ENCODE measurements around the gene RAB4B.
A peak's percentile ranks its signal among the peaks of the same experiment; 100 is the strongest.

Gene RAB4B

DNA sequence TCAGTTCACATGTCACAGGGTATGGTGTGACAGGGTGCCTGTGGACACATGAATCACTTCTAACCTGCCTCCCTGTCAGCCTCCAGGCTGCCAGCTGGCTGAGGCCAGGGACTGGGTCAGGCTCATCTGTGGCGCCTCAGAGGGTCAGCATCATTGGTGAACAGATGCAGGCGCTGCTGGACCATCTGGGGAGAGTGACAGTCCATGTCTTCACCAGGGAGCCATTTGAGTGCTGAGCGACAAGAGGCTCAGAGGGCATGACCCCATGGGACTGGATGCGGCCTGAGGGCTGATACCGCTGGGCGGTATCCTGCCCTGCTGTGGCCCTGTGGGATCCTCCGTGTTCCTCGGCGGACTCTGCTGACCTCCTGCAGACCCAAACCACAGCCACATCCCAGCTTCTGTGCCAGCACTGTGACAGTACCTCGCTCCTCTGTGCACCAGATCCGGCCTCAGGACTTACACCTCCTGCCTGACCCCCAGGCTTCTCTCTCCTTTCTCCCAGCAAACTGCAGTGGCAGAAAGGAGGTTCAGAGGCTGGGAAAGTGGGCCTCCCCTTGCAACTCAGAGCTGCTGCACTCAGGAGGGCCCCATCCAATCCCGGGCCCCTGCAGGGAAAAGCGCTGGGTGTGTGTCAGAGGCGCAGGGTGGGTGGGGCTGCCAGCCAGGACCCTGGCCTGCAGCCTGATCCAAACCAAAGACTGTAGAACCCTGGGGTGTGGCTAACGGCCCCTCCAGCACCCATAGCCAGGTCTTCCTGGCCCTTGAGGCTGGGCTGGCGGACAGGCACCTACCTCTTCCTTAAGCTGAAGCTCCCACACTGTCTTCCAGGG is 38.0 kb upstream of the RAB4B start:
- Histone ChIP-seq H3K4me2 (ENCODE audit: insufficient read depth, low read length, poor library complexity, severe bottlenecking) (no peak overlapping the region), H2BK120ac (ENCODE audit: low read depth, low read length) (no peak overlapping the region), H3K79me1 (ENCODE audit: low read depth, low read length) (peaks cover 3% of the 10 kb centered on the region), H3K4me3 (ENCODE audit: low read length in 2 of 2) (no peak overlapping the region), H3K27ac (replicated peaks; ENCODE audit: low read length) (no peak overlapping the region), H2AK5ac (ENCODE audit: low read depth, low read length) (no peak overlapping the region), H3K18ac (ENCODE audit: low read length) (no peak overlapping the region), H3K9ac (ENCODE audit: low read depth, low read length, poor library complexity) (peak overlapping the region; percentile 44), H2AFZ (ENCODE audit: low read length) (no peak overlapping the region), H2BK12ac (ENCODE audit: low read length) (no peak overlapping the region), H3K14ac (ENCODE audit: low read length) (no peak overlapping the region), H3K23ac (ENCODE audit: low read depth, low read length, poor library complexity) (no peak overlapping the region), H4K8ac (ENCODE audit: low read depth, low read length) (peak overlapping the region; percentile 65), H2BK5ac (ENCODE audit: low read length) (no peak overlapping the region), H3K4me1 (ENCODE audit: control insufficient read depth in 2 of 2, insufficient read depth in 1 of 2, low read depth in 1 of 2, low read length in 2 of 2) (no peaks in the 10 kb centered on the region), H4K91ac (ENCODE audit: low read depth, low read length, poor library complexity) (no peak overlapping the region), H3K9me3 (replicated peaks in 1 of 2; ENCODE audit: control insufficient read depth in 2 of 2, insufficient read depth in 1 of 2, low read depth in 1 of 2, low read length in 2 of 2) (peaks cover 0 to 1% of the 10 kb centered on the region in 2 donors), H3K4ac (ENCODE audit: low read length) (no peak overlapping the region), H2BK15ac (ENCODE audit: low read length) (no peak overlapping the region), H3K36me3 (replicated peaks in 1 of 2; ENCODE audit: control insufficient read depth in 2 of 2, insufficient read depth in 2 of 2, low read length in 2 of 2) (peaks cover 33 to 71% of the 10 kb centered on the region in 2 donors), H3K27me3 (ENCODE audit: control insufficient read depth in 3 of 3, insufficient read depth in 3 of 3, low read depth in 1 of 3, low read length in 3 of 3) (no peaks in the 10 kb centered on the region)
- WGBS, 2 donors (ENCODE audit: extremely low coverage in 2 of 2, insufficient read length in 2 of 2, insufficient replicate concordance in 1 of 2): no CpG with 5 or more reads among the region's 16 CpGs
- DNase-seq (ENCODE audit: low spot score): no peak

DNA sequence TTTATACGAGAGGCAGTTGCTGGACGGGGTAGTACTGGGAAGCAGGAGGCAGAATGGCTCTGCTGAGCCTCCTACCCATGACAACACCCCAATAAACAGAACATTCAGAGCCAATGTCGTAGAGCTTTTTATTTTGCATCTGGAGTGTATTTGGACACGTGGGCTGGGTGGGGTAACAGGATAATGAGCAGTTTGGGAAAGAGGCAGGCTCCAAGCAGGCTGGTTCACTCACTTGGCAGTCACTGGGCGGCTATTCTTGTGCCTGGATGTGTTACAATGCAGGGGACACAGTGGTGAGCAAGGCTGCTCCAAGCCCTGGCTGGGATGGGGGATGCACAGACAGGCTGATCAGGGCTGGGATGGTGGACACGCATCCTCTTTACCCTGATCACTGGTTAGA is 37.3 kb upstream of the RAB4B start:
- H3K18ac ChIP-seq (ENCODE audit: low read length): no peak overlapping the region
- peak overlapping the region in 1 of 2 donors; percentile 46 for H3K4me3 ChIP-seq (ENCODE audit: low read length in 2 of 2)
- H2BK120ac ChIP-seq (ENCODE audit: low read depth, low read length): no peak overlapping the region
- H4K91ac ChIP-seq (ENCODE audit: low read depth, low read length, poor library complexity): no peak overlapping the region
- H3K14ac ChIP-seq (ENCODE audit: low read length): no peak overlapping the region
- no peak overlapping the region for H2BK12ac ChIP-seq (ENCODE audit: low read length)
- H3K27ac ChIP-seq (replicated peaks; ENCODE audit: low read length): no peak overlapping the region
- H3K9ac ChIP-seq (ENCODE audit: low read depth, low read length, poor library complexity): peak overlapping the region; percentile 34
- no peak overlapping the region for H3K4ac ChIP-seq (ENCODE audit: low read length)
- H4K8ac ChIP-seq (ENCODE audit: low read depth, low read length): no peak overlapping the region
- no peak overlapping the region for H2BK5ac ChIP-seq (ENCODE audit: low read length)
- no peak overlapping the region for H3K4me2 ChIP-seq (ENCODE audit: insufficient read depth, low read length, poor library complexity, severe bottlenecking)
- H3K36me3 ChIP-seq (replicated peaks in 1 of 2; ENCODE audit: control insufficient read depth in 2 of 2, insufficient read depth in 2 of 2, low read length in 2 of 2): peaks cover 27 to 64% of the 10 kb centered on the region in 2 donors
- no peak overlapping the region for H2AK5ac ChIP-seq (ENCODE audit: low read depth, low read length)
- peaks cover 3% of the 10 kb centered on the region for H3K79me1 ChIP-seq (ENCODE audit: low read depth, low read length)
- WGBS, 2 donors (ENCODE audit: extremely low coverage in 2 of 2, insufficient read length in 2 of 2, insufficient replicate concordance in 1 of 2): no CpG with 5 or more reads among the region's 6 CpGs
- no peak overlapping the region for H2AFZ ChIP-seq (ENCODE audit: low read length)
- no peak overlapping the region for H2BK15ac ChIP-seq (ENCODE audit: low read length)
- H3K9me3 ChIP-seq (replicated peaks in 1 of 2; ENCODE audit: control insufficient read depth in 2 of 2, insufficient read depth in 1 of 2, low read depth in 1 of 2, low read length in 2 of 2): peaks cover 0 to 1% of the 10 kb centered on the region in 2 donors
- no peak for DNase-seq (ENCODE audit: low spot score)
- peaks cover 0 to 1% of the 10 kb centered on the region in 2 donors for H3K4me1 ChIP-seq (ENCODE audit: control insufficient read depth in 2 of 2, insufficient read depth in 1 of 2, low read depth in 1 of 2, low read length in 2 of 2)
- H3K23ac ChIP-seq (ENCODE audit: low read depth, low read length, poor library complexity): no peak overlapping the region
- H3K27me3 ChIP-seq (ENCODE audit: control insufficient read depth in 3 of 3, insufficient read depth in 3 of 3, low read depth in 1 of 3, low read length in 3 of 3): no peaks in the 10 kb centered on the region

DNA sequence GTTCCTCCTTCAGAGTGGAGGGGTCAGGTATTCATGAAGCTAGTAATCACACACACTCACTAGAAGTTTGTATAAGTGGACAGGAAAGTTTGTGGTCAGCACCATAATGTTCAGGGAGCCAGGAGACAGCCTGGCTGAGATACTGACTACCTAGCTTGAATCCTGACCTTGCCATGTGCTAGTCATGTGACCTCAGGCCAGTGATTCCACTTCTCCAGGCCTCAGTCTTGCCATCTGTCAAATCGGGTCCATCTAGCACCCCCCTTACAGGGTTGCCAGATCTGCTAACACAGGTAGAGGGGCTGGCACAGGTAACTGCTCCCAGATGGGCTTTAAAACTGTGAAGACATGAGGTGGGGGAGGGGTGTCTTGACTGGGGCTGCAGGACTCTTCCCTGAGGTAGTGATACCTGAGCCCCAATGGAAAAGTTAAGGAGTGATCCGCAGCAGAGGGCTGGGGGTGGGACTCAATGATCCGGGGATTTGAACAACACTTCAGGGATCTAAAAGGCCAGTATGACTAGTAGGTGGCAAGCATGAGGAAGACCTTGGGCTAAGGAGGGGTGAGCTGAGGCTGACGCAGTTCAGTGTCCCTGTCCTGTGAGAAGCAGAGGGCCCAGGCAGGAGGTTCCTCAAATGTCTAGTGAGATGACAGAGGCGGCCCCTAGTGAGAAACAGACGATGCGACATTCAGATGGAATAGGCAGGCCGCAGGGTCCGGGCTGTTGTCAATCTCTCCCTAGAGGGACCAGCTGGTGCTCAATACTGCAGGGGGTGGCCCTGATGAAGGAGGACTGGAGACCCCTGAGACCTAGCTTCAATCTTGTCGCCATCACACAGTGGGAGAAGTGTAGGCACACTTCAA is 36.3 kb upstream of the RAB4B start:
- Histone ChIP-seq H4K91ac (ENCODE audit: low read depth, low read length, poor library complexity) (no peak overlapping the region), H2AFZ (ENCODE audit: low read length) (no peak overlapping the region), H2BK12ac (ENCODE audit: low read length) (no peak overlapping the region), H2AK5ac (ENCODE audit: low read depth, low read length) (no peak overlapping the region), H2BK120ac (ENCODE audit: low read depth, low read length) (no peak overlapping the region), H3K14ac (ENCODE audit: low read length) (no peak overlapping the region), H2BK5ac (ENCODE audit: low read length) (no peak overlapping the region), H2BK15ac (ENCODE audit: low read length) (no peak overlapping the region), H3K23ac (ENCODE audit: low read depth, low read length, poor library complexity) (peak overlapping the region; percentile 95), H3K27ac (replicated peaks; ENCODE audit: low read length) (no peak overlapping the region), H3K79me1 (ENCODE audit: low read depth, low read length) (peaks cover 3% of the 10 kb centered on the region), H3K4me3 (ENCODE audit: low read length in 2 of 2) (peak overlapping the region in 1 of 2 donors; percentile 45), H3K18ac (ENCODE audit: low read length) (no peak overlapping the region), H3K27me3 (ENCODE audit: control insufficient read depth in 3 of 3, insufficient read depth in 3 of 3, low read depth in 1 of 3, low read length in 3 of 3) (no peaks in the 10 kb centered on the region), H3K9me3 (replicated peaks in 1 of 2; ENCODE audit: control insufficient read depth in 2 of 2, insufficient read depth in 1 of 2, low read depth in 1 of 2, low read length in 2 of 2) (peaks cover 0 to 1% of the 10 kb centered on the region in 2 donors), H3K9ac (ENCODE audit: low read depth, low read length, poor library complexity) (no peak overlapping the region), H3K4me2 (ENCODE audit: insufficient read depth, low read length, poor library complexity, severe bottlenecking) (no peak overlapping the region), H3K4me1 (ENCODE audit: control insufficient read depth in 2 of 2, insufficient read depth in 1 of 2, low read depth in 1 of 2, low read length in 2 of 2) (peaks cover 0 to 1% of the 10 kb centered on the region in 2 donors), H4K8ac (ENCODE audit: low read depth, low read length) (no peak overlapping the region), H3K36me3 (replicated peaks in 1 of 2; ENCODE audit: control insufficient read depth in 2 of 2, insufficient read depth in 2 of 2, low read length in 2 of 2) (peaks cover 23 to 57% of the 10 kb centered on the region in 2 donors), H3K4ac (ENCODE audit: low read length) (no peak overlapping the region)
- no peak for DNase-seq (ENCODE audit: low spot score)
- no CpG with 5 or more reads among the region's 10 CpGs for WGBS, 2 donors (ENCODE audit: extremely low coverage in 2 of 2, insufficient read length in 2 of 2, insufficient replicate concordance in 1 of 2)

DNA sequence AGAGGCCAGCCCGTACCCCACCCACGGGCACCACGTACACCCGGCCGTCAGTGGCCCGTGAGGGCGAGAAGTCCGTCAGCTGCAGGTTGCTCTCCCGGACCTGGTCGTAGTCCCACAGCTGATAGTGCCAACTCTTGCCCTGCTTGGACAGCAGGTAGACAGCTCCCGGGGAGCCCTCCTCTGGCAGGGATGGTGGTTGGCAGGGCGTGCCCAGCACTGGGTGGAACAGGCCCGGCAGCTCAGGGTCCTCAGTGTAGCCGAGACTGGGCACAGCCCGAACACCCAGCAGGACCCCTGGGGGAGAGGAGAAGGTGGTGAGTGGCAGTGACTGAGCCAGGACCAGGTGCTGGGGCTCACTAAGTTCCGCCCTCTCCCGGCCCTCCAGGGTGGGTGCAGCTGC is 35.6 kb upstream of the RAB4B start:
- H3K14ac ChIP-seq (ENCODE audit: low read length): no peak overlapping the region
- H2BK12ac ChIP-seq (ENCODE audit: low read length): no peak overlapping the region
- no peak for DNase-seq (ENCODE audit: low spot score)
- H3K4me1 ChIP-seq (ENCODE audit: control insufficient read depth in 2 of 2, insufficient read depth in 1 of 2, low read depth in 1 of 2, low read length in 2 of 2): peaks cover 0 to 1% of the 10 kb centered on the region in 2 donors
- H2AK5ac ChIP-seq (ENCODE audit: low read depth, low read length): no peak overlapping the region
- H3K9me3 ChIP-seq (replicated peaks in 1 of 2; ENCODE audit: control insufficient read depth in 2 of 2, insufficient read depth in 1 of 2, low read depth in 1 of 2, low read length in 2 of 2): peaks cover 0 to 1% of the 10 kb centered on the region in 2 donors
- no peak overlapping the region for H4K91ac ChIP-seq (ENCODE audit: low read depth, low read length, poor library complexity)
- no peak overlapping the region for H3K27ac ChIP-seq (replicated peaks; ENCODE audit: low read length)
- H2BK15ac ChIP-seq (ENCODE audit: low read length): no peak overlapping the region
- no peak overlapping the region for H4K8ac ChIP-seq (ENCODE audit: low read depth, low read length)
- no peak overlapping the region for H2AFZ ChIP-seq (ENCODE audit: low read length)
- H3K79me1 ChIP-seq (ENCODE audit: low read depth, low read length): peaks cover 3% of the 10 kb centered on the region
- no peak overlapping the region for H3K4ac ChIP-seq (ENCODE audit: low read length)
- peak overlapping the region in 1 of 2 donors; percentile 45 for H3K4me3 ChIP-seq (ENCODE audit: low read length in 2 of 2)
- no CpG with 5 or more reads among the region's 17 CpGs for WGBS, 2 donors (ENCODE audit: extremely low coverage in 2 of 2, insufficient read length in 2 of 2, insufficient replicate concordance in 1 of 2)
- no peak overlapping the region for H2BK5ac ChIP-seq (ENCODE audit: low read length)
- no peak overlapping the region for H2BK120ac ChIP-seq (ENCODE audit: low read depth, low read length)
- H3K4me2 ChIP-seq (ENCODE audit: insufficient read depth, low read length, poor library complexity, severe bottlenecking): no peak overlapping the region
- H3K9ac ChIP-seq (ENCODE audit: low read depth, low read length, poor library complexity): no peak overlapping the region
- H3K23ac ChIP-seq (ENCODE audit: low read depth, low read length, poor library complexity): peak overlapping the region; percentile 95
- no peak overlapping the region for H3K18ac ChIP-seq (ENCODE audit: low read length)
- H3K27me3 ChIP-seq (ENCODE audit: control insufficient read depth in 3 of 3, insufficient read depth in 3 of 3, low read depth in 1 of 3, low read length in 3 of 3): no peaks in the 10 kb centered on the region
- H3K36me3 ChIP-seq (replicated peaks in 1 of 2; ENCODE audit: control insufficient read depth in 2 of 2, insufficient read depth in 2 of 2, low read length in 2 of 2): peaks cover 17 to 49% of the 10 kb centered on the region in 2 donors
